ENCODE results near the gene ALOX5AP.

DNA sequence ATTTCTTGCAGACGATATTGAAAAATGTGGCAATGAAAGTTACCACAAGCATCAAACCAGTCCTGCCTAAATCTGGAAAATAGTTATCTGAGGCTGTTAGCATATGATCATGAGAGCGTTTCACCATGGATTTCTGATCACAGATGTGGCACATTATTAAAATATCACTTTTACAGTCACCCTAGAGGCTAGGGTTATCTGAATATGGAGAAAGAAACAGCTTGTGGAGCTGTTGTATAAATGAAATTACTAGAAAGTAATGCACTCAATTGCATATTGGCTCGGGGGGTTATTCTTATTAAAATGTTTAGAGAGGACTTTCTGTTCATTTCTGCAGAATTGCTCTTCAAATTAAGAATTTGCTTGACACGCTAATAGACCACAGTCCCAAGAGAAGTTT is 35.6 kb downstream of the ALOX5AP start:
- TF ChIP-seq, protein P1, sequence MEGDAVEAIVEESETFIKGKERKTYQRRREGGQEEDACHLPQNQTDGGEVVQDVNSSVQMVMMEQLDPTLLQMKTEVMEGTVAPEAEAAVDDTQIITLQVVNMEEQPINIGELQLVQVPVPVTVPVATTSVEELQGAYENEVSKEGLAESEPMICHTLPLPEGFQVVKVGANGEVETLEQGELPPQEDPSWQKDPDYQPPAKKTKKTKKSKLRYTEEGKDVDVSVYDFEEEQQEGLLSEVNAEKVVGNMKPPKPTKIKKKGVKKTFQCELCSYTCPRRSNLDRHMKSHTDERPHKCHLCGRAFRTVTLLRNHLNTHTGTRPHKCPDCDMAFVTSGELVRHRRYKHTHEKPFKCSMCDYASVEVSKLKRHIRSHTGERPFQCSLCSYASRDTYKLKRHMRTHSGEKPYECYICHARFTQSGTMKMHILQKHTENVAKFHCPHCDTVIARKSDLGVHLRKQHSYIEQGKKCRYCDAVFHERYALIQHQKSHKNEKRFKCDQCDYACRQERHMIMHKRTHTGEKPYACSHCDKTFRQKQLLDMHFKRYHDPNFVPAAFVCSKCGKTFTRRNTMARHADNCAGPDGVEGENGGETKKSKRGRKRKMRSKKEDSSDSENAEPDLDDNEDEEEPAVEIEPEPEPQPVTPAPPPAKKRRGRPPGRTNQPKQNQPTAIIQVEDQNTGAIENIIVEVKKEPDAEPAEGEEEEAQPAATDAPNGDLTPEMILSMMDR (IDR thresholded peaks at IDR 0.05): no peak
- TF ChIP-seq POLR2A (IDR thresholded peaks at IDR 0.05): no peak
